Measurements from ENCODE around the gene ADGRA1.

- TF ChIP-seq CEBPZ (IDR thresholded peaks at IDR 0.05; ENCODE audit: low read depth, low read length): no peak
- no peak for TF ChIP-seq CTCF (IDR thresholded peaks at IDR 0.05 in 2 of 3, conservative IDR thresholded peaks at IDR 0.05 in 1 of 3; ENCODE audit: control insufficient read depth in 2 of 3, extremely low read depth in 1 of 3, insufficient read depth in 1 of 3, low read depth in 3 of 3, low read length in 3 of 3)
- no peak for TF ChIP-seq BCL11A (IDR thresholded peaks at IDR 0.05; ENCODE audit: low read depth, low read length)
- no peak for TF ChIP-seq RUNX3 (IDR thresholded peaks at IDR 0.05; ENCODE audit: low read length)
- TF ChIP-seq DPF2 (IDR thresholded peaks at IDR 0.05): no peak
- TF ChIP-seq RCOR1 (conservative IDR thresholded peaks at IDR 0.05; ENCODE audit: low read depth, low read length): no peak
- no peak for TF ChIP-seq STAT3 (IDR thresholded peaks at IDR 0.05; ENCODE audit: low read depth, low read length)
- TF ChIP-seq JUNB (IDR thresholded peaks at IDR 0.05): no peak
- TF ChIP-seq CEBPB (IDR thresholded peaks at IDR 0.05; ENCODE audit: borderline replicate concordance in 1 of 2, low read depth in 2 of 2, low read length in 2 of 2): no peak
- TF ChIP-seq REST (IDR thresholded peaks at IDR 0.05; ENCODE audit: low read depth, low read length): no peak
- no peak for TF ChIP-seq RFX5 (IDR thresholded peaks at IDR 0.05; ENCODE audit: low read depth, low read length)
- no peak for TF ChIP-seq FOS (IDR thresholded peaks at IDR 0.05; ENCODE audit: borderline replicate concordance, extremely low read depth, insufficient read length)
These were observed 6.1 kb upstream of the ADGRA1 start for GRCh38 chr10:133081636-133082035.
